H1 (cell line): ENCODE measurements around the gene PPFIA4. TPM values are rescaled to one million over a fixed set of nuclear protein-coding genes. Genes with fewer than 3 reads are reported as not detected.

ENCODE experiments used
- CTCF ChIA-PET: fragments of 300-600 bp; sonication (Branson Sonifier 250); formaldehyde crosslinking; loops from one replicate; lab custom pipeline; 2021; ENCODE audit not compliant: partially characterized antibody; lab: Charles Lee
- POLR2A ChIA-PET: fragments of 300-600 bp; sonication (Branson Sonifier 250); formaldehyde crosslinking; loops from one replicate; lab custom pipeline; 2021; ENCODE audit warnings: inconsistent platforms; ENCODE audit not compliant: partially characterized antibody; lab: Charles Lee
- DNase-seq, 2 experiments: peaks; one replicate each; pipeline versions ENCODE4 v3.0.0 to v3.0.0-alpha.2; 2010 to 2022; ENCODE audit warnings: low spot score in 2 of 2, low read depth in 1 of 2, mixed read lengths in 1 of 2
- FAIRE-seq: peaks from 2 replicates; lab custom pipeline; 2011; peaks lifted over from hg19 to GRCh38; lab: Jason Lieb, UNC
- H2AFZ ChIP-seq: 2 replicates; pipeline ENCODE4 v1.8.1; 2012; ENCODE audit warnings: low read length, inconsistent platforms
- H2AK5ac ChIP-seq: 2 replicates; pipeline ENCODE4 v1.6.1; 2013; ENCODE audit warnings: low read depth, low read length
- H2BK120ac ChIP-seq: replicated peaks from 2 replicates; pipeline ENCODE3; 2013; ENCODE audit warnings: low read depth, low read length, inconsistent platforms
- H2BK12ac ChIP-seq: 2 replicates; pipeline ENCODE4 v1.6.1; 2013; ENCODE audit warnings: low read depth, low read length
- H2BK15ac ChIP-seq: 2 replicates; pipeline ENCODE4 v1.6.1; 2013; ENCODE audit warnings: low read length
- H2BK20ac ChIP-seq: 2 replicates; pipeline ENCODE4 v1.6.1; 2013; ENCODE audit warnings: low read length
- H2BK5ac ChIP-seq: 2 replicates; pipeline ENCODE4 v1.6.1; 2013; ENCODE audit warnings: low read depth, low read length
- H3K14ac ChIP-seq: 2 replicates; pipeline ENCODE4 v1.6.1; 2013; ENCODE audit warnings: inconsistent platforms; ENCODE audit not compliant: insufficient read length
- H3K18ac ChIP-seq: 2 replicates; pipeline ENCODE4 v1.6.1; 2013; ENCODE audit warnings: low read length; ENCODE audit errors: extremely low read depth
- H3K23ac ChIP-seq: 2 replicates; pipeline ENCODE4 v1.6.1; 2013; ENCODE audit warnings: inconsistent platforms; ENCODE audit not compliant: insufficient read length
- H3K23me2 ChIP-seq: 2 replicates; pipeline ENCODE4 v1.6.1; 2013; ENCODE audit warnings: low read depth, low read length
- H3K27ac ChIP-seq: 2 replicates; pipeline ENCODE4 v1.6.1; 2011; ENCODE audit warnings: low read depth, low read length, inconsistent platforms
- H3K27me3 ChIP-seq, 4 experiments: replicated peaks in 1 of 4; 1 replicate in 1 of 4; 2 replicates in 3 of 4; pipeline versions ENCODE4 v1.6.1 to v1.8.1; 2011 to 2013; ENCODE audit warnings: low read length in 3 of 4, mild to moderate bottlenecking in 3 of 4, inconsistent platforms in 2 of 4, mixed read lengths in 2 of 4, moderate library complexity in 1 of 4; ENCODE audit not compliant: control insufficient read depth in 3 of 4, insufficient read depth in 3 of 4; ENCODE audit errors: extremely low read depth in 1 of 4
- H3K36me3 ChIP-seq, 4 experiments: 2 replicates each; pipeline versions ENCODE4 v1.6.1 to v1.8.1; 2011 to 2013; ENCODE audit warnings: mild to moderate bottlenecking in 4 of 4, low read length in 3 of 4, moderate library complexity in 2 of 4, control low read depth in 1 of 4, inconsistent platforms in 1 of 4; ENCODE audit not compliant: insufficient read depth in 4 of 4, control insufficient read depth in 2 of 4
- H3K4ac ChIP-seq: replicated peaks from 2 replicates; pipeline ENCODE3; 2013; ENCODE audit warnings: low read length, low read depth, mixed read lengths, inconsistent platforms; ENCODE audit not compliant: insufficient read length
- H3K4me1 ChIP-seq, 4 experiments: replicated peaks in 1 of 4; 1 replicate in 1 of 4; 2 replicates in 3 of 4; pipeline versions ENCODE4 v1.6.1 to v1.8.1; 2011 to 2013; ENCODE audit warnings: low read length in 3 of 4, inconsistent platforms in 2 of 4, mixed read lengths in 1 of 4; ENCODE audit not compliant: insufficient read depth in 4 of 4, control insufficient read depth in 3 of 4
- H3K4me2 ChIP-seq, 2 experiments: 2 replicates each; pipeline versions ENCODE4 v1.6.1 to v1.8.1; 2011 to 2013; ENCODE audit warnings: low read depth in 2 of 2, low read length in 2 of 2, control low read depth in 1 of 2, inconsistent platforms in 1 of 2, mild to moderate bottlenecking in 1 of 2; ENCODE audit not compliant: insufficient read depth in 1 of 2
- H3K4me3 ChIP-seq, 4 experiments: fragments of 200-600, 300-600 bp in 1 of 4; sonication (generic), shearing (Covaris generic), sonication (Bioruptor Twin) in 1 of 4; 2 replicates each; pipeline versions ENCODE4 v1.5.1 to v1.8.1; 2011 to 2016; ENCODE audit warnings: low read length in 4 of 4, low read depth in 3 of 4, control low read depth in 2 of 4, inconsistent platforms in 2 of 4, mild to moderate bottlenecking in 2 of 4, mixed read lengths in 1 of 4, moderate library complexity in 1 of 4; ENCODE audit not compliant: insufficient read depth in 2 of 4; ENCODE audit errors: extremely low read depth in 1 of 4
- H3K56ac ChIP-seq: replicated peaks from 2 replicates; pipeline ENCODE3; 2013; ENCODE audit warnings: low read depth, mild to moderate bottlenecking, mixed read lengths, low read length, inconsistent platforms; ENCODE audit not compliant: insufficient read length
- H3K79me1 ChIP-seq: 2 replicates; pipeline ENCODE4 v1.6.1; 2013; ENCODE audit warnings: low read depth, low read length, control low read depth
- H3K79me2 ChIP-seq, 2 experiments: 2 replicates each; pipeline versions ENCODE4 v1.6.1 to v1.8.1; 2012 to 2013; ENCODE audit warnings: low read length in 2 of 2, mild to moderate bottlenecking in 2 of 2, inconsistent platforms in 1 of 2; ENCODE audit not compliant: insufficient read depth in 2 of 2, control insufficient read depth in 1 of 2
- H3K9ac ChIP-seq, 4 experiments: replicated peaks in 1 of 4; 1 replicate in 1 of 4; 2 replicates in 3 of 4; pipeline versions ENCODE4 v1.6.1 to v1.8.1; 2011 to 2013; ENCODE audit warnings: low read depth in 3 of 4, low read length in 3 of 4, control low read depth in 2 of 4, mild to moderate bottlenecking in 2 of 4, moderate library complexity in 2 of 4, inconsistent platforms in 1 of 4; ENCODE audit errors: extremely low read depth in 1 of 4
- H3K9me3 ChIP-seq, 2 experiments: 2 replicates each; pipeline versions ENCODE4 v1.6.1 to v1.8.1; 2012 to 2013; ENCODE audit warnings: mild to moderate bottlenecking in 2 of 2, moderate library complexity in 2 of 2, control low read depth in 1 of 2, inconsistent platforms in 1 of 2, low read depth in 1 of 2, low read length in 1 of 2, mixed read lengths in 1 of 2; ENCODE audit not compliant: insufficient read depth in 2 of 2
- H4K20me1 ChIP-seq, 2 experiments: replicated peaks in 1 of 2; 2 replicates each; pipeline versions ENCODE3 to v1.8.1; 2011 to 2013; ENCODE audit warnings: inconsistent platforms in 2 of 2, low read length in 2 of 2, mild to moderate bottlenecking in 1 of 2; ENCODE audit not compliant: insufficient read depth in 2 of 2, control insufficient read depth in 1 of 2
- H4K5ac ChIP-seq: 2 replicates; pipeline ENCODE4 v1.6.1; 2013; ENCODE audit warnings: low read length, low read depth, mixed read lengths, inconsistent platforms; ENCODE audit not compliant: insufficient read length
- H4K8ac ChIP-seq: 2 replicates; pipeline ENCODE4 v1.8.0; 2013; ENCODE audit warnings: mild to moderate bottlenecking, moderate library complexity, low read length, inconsistent platforms; ENCODE audit not compliant: insufficient read depth; ENCODE audit errors: extremely low read depth
- H4K91ac ChIP-seq: replicated peaks from 2 replicates; pipeline ENCODE3; 2013; ENCODE audit warnings: low read length, mixed read lengths, inconsistent platforms; ENCODE audit not compliant: insufficient read length
- BACH1 ChIP-seq: IDR thresholded peaks from 2 replicates; pipeline ENCODE4 v1.6.1; 2012; ENCODE audit warnings: low read length, improper control_type of control experiment
- E2F6 ChIP-seq: IDR thresholded peaks from 2 replicates; pipeline ENCODE4 v1.6.1; 2012; ENCODE audit warnings: inconsistent platforms
- EP300 ChIP-seq, 2 experiments: IDR thresholded peaks; 1 replicate in 1 of 2; 2 replicates in 1 of 2; pipeline ENCODE4 v1.6.1; 2011 to 2012; ENCODE audit warnings: low read depth in 2 of 2, low read length in 2 of 2, mild to moderate bottlenecking in 2 of 2, borderline replicate concordance in 1 of 2, inconsistent platforms in 1 of 2, moderate library complexity in 1 of 2
- HDAC2 ChIP-seq, 2 experiments: fragments of 300-600 bp in 1 of 2; sonication (generic) in 1 of 2; IDR thresholded peaks; 2 replicates each; pipeline ENCODE4 v1.6.1; 2011 to 2012; ENCODE audit warnings: low read depth in 2 of 2, low read length in 2 of 2, mild to moderate bottlenecking in 2 of 2, moderate library complexity in 2 of 2, borderline replicate concordance in 1 of 2, inconsistent platforms in 1 of 2
- KDM4A ChIP-seq: IDR thresholded peaks from one replicate; pipeline ENCODE4 v1.7.1; 2012; ENCODE audit warnings: low read depth, mild to moderate bottlenecking, moderate library complexity, low read length, inconsistent platforms; ENCODE audit not compliant: severe bottlenecking
- MAX ChIP-seq: IDR thresholded peaks from 2 replicates; pipeline ENCODE4 v1.6.1; 2012; ENCODE audit warnings: inconsistent platforms
- RAD21 ChIP-seq, 2 experiments: IDR thresholded peaks in 1 of 2; conservative IDR thresholded peaks in 1 of 2; 2 replicates each; pipeline ENCODE4 v1.6.1; 2011; ENCODE audit warnings: low read depth in 2 of 2, low read length in 2 of 2, improper control_type of control experiment in 1 of 2, inconsistent platforms in 1 of 2, mild to moderate bottlenecking in 1 of 2, moderate library complexity in 1 of 2
- RXRA ChIP-seq: IDR thresholded peaks from 2 replicates; pipeline ENCODE4 v1.6.1; 2011; ENCODE audit warnings: low read depth, mild to moderate bottlenecking, low read length, moderate library complexity; ENCODE audit not compliant: insufficient read depth
- SIRT6 ChIP-seq: IDR thresholded peaks from one replicate; pipeline ENCODE4 v1.7.1; 2012; ENCODE audit warnings: low read length, inconsistent platforms
- SIX5 ChIP-seq: IDR thresholded peaks from 2 replicates; pipeline ENCODE4 v1.6.1; 2011; ENCODE audit warnings: mild to moderate bottlenecking, low read depth, low read length
- SP1 ChIP-seq: IDR thresholded peaks from 2 replicates; pipeline ENCODE4 v1.6.1; 2011; ENCODE audit warnings: low read depth, low read length
- whole genome bisulfite sequencing, 2 experiments: shearing (Covaris generic) in 1 of 2; methylation state at CpG; one replicate each; pipeline versions ENCODE4 v1.1.6 to v1.1.7; 2013 to 2015; ENCODE audit warnings: low lambda C conversion rate in 2 of 2, mixed read lengths in 2 of 2, inconsistent platforms in 1 of 2, low coverage in 1 of 2, missing lambda C conversion rate in 1 of 2; ENCODE audit not compliant: insufficient replicate concordance in 2 of 2, insufficient coverage in 1 of 2, insufficient read length in 1 of 2; ENCODE audit errors: extremely low coverage in 1 of 2, missing lambda C conversion rate in 1 of 2; 5-methylcytosine and 5-hydroxymethylcytosine counted together
- polyA plus RNA-seq, 7 experiments: library from polyadenylated mRNA; depleted of rRNA in 3 of 7; stranded (reverse) in 5 of 7; unstranded in 2 of 7; fragments of >200 nt in 5 of 7; fragments of 200-250 nt in 2 of 7; gene quantifications; 1 replicate in 5 of 7; 2 replicates in 1 of 7; 4 replicates in 1 of 7; pipeline versions ENCODE4 v1.2.1 to v1.2.3, GENCODE V29; 2011 to 2013; ENCODE audit warnings: missing spikeins in 2 of 7, mixed read lengths in 2 of 7
- total RNA-seq: library from RNA; stranded (reverse); fragmentation: NEBNext Ultra II Directional; extraction: Animal tissue kit (Norgen Biotek cat#: 25700); gene quantifications from 2 replicates; pipeline ENCODE4 v1.2.1, GENCODE V29; 2021
- TF ChIP-seq, protein P1 (sequence below): IDR thresholded peaks from 2 replicates; pipeline ENCODE4 v1.6.1; 2011; ENCODE audit warnings: low read depth, mild to moderate bottlenecking, low read length; ENCODE audit not compliant: insufficient read depth

PPFIA4 gene
- total and polyA plus RNA-seq, 2 of the 8 experiments (the other 6 are each of a cell fraction or from before 2014, with no cell fraction given): 9.0 to 9.9 TPM

DNA sequence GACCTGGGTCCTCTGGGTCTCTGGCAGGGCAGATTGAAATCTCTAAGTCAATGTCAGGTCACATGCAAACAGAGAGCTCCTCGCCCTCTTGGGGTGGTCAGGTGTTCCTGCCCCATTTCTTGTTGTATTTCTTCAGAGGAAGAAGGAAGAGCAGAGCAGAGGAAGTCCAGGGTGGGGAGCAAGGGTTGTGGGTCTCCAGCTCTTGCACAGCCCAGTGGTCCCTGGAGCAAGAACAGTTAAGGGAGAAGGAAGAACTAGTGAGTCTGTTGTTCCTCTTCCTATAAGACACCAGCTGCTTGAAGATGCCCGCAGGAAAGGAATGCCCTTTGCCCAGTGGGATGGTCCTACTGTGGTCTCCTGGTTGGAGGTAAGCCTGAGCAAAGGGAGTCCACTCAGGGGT, 33.2 kb downstream of the PPFIA4 start:
- Histone ChIP-seq H4K5ac (no peak overlapping the region), H3K14ac (no peak overlapping the region), H4K91ac (no peak overlapping the region), H4K20me1 (no peaks in the 10 kb centered on the region), H2BK12ac (no peak overlapping the region), H2BK5ac (no peak overlapping the region), H3K23me2 (no peaks in the 10 kb centered on the region), H3K18ac (no peak overlapping the region), H3K27ac (no peak overlapping the region), H3K27me3 (no peaks in the 10 kb centered on the region), H3K4me1 (peaks cover 2 to 12% (median 8%) of the 10 kb centered on the region in 4 experiments), H3K4me2 (no peak overlapping the region), H3K79me2 (no peaks in the 10 kb centered on the region), H3K9ac (no peak overlapping the region), H2BK120ac (no peak overlapping the region), H3K79me1 (no peaks in the 10 kb centered on the region), H3K4ac (no peak overlapping the region), H2BK15ac (no peak overlapping the region), H3K56ac (no peak overlapping the region), H2AK5ac (no peak overlapping the region), H2AFZ (no peak overlapping the region), H3K9me3 (no peaks in the 10 kb centered on the region), H3K23ac (no peak overlapping the region), H2BK20ac (no peak overlapping the region), H4K8ac (no peak overlapping the region), H3K36me3 (peaks cover 0 to 3% (median 0%) of the 10 kb centered on the region in 4 experiments; a peak in 2 of 8 replicates), H3K4me3 (no peak overlapping the region)
- 94% methylated on average over 2 of the region's 2 CpGs; no CpG with 5 or more reads in 1 of the 2 experiments for WGBS, 2 experiments
- no peak for DNase-seq
- ChIA-PET POLR2A (no interaction called here), CTCF (interaction anchor here (0.5 to 49.7 kb wide), 11 partner anchors 4 to 1872 kb away, joined by 3 to 1089 read pairs (median 48); partner anchors contain the start of genes ADORA1, MYOG and PPFIA4)
- FAIRE-seq: no peak
- TF ChIP-seq SP1 (no peak), HDAC2 (IDR thresholded peaks at IDR 0.05; ENCODE audit: borderline replicate concordance in 1 of 2, low read depth in 2 of 2, low read length in 2 of 2) (no peak), BACH1 (no peak), E2F6 (no peak), MAX (no peak), EP300 (IDR thresholded peaks at IDR 0.05; ENCODE audit: borderline replicate concordance in 1 of 2, low read depth in 2 of 2, low read length in 2 of 2) (no peak), KDM4A (no peak), SIX5 (no peak), RXRA (no peak), SIRT6 (no peak), RAD21 (IDR thresholded peaks at IDR 0.05 in 1 of 2, conservative IDR thresholded peaks at IDR 0.05 in 1 of 2; ENCODE audit: low read depth in 2 of 2, low read length in 2 of 2) (no peak)
- TF ChIP-seq, protein P1, sequence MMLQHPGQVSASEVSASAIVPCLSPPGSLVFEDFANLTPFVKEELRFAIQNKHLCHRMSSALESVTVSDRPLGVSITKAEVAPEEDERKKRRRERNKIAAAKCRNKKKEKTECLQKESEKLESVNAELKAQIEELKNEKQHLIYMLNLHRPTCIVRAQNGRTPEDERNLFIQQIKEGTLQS: no peak
